IMR-90 (cell line): ENCODE measurements around the gene SDC3.

ENCODE experiments used
- POLR2A ChIP-seq: IDR thresholded peaks from 2 replicates; pipeline ENCODE4 v1.6.1; 2012; ENCODE audit warnings: mild to moderate bottlenecking, low read depth, low read length
- TF ChIP-seq, protein P1 (sequence below): conservative IDR thresholded peaks from 2 replicates; pipeline ENCODE4 v1.5.1; 2012; ENCODE audit warnings: mild to moderate bottlenecking, low read depth, low read length, improper control_type of control experiment

DNA sequence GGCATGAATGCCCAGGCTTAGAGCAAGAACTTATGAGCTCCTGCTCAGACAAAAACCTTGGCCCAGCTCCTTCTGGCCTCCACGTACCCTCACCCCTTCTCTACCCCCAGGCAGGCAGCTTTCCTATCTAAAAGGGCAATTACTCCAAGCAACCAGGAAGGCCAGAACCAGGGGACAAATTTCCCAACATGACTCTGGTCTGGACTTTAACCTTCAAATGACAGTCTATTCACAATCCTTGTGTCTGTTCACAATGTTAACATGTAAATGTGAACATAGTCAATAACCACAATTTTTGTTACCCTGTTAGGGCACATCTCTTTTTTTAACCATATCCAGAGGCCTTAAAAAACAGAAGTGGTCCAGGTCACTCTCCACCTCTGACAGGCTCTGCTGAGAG, 86.6 kb downstream of the SDC3 start:
- TF ChIP-seq, protein P1, sequence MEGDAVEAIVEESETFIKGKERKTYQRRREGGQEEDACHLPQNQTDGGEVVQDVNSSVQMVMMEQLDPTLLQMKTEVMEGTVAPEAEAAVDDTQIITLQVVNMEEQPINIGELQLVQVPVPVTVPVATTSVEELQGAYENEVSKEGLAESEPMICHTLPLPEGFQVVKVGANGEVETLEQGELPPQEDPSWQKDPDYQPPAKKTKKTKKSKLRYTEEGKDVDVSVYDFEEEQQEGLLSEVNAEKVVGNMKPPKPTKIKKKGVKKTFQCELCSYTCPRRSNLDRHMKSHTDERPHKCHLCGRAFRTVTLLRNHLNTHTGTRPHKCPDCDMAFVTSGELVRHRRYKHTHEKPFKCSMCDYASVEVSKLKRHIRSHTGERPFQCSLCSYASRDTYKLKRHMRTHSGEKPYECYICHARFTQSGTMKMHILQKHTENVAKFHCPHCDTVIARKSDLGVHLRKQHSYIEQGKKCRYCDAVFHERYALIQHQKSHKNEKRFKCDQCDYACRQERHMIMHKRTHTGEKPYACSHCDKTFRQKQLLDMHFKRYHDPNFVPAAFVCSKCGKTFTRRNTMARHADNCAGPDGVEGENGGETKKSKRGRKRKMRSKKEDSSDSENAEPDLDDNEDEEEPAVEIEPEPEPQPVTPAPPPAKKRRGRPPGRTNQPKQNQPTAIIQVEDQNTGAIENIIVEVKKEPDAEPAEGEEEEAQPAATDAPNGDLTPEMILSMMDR = no peak
- TF ChIP-seq POLR2A = no peak
